ENCODE measurements around the gene COPG1. TPM values are rescaled to one million over a fixed set of nuclear protein-coding genes. Genes with fewer than 3 reads are reported as not detected.

COPG1 gene
- total and polyA plus RNA-seq, 10 of the 15 experiments (the other 5 are each of a cell fraction or from before 2014, with no cell fraction given): 54.8 to 143 (median 91.2) TPM

DNA sequence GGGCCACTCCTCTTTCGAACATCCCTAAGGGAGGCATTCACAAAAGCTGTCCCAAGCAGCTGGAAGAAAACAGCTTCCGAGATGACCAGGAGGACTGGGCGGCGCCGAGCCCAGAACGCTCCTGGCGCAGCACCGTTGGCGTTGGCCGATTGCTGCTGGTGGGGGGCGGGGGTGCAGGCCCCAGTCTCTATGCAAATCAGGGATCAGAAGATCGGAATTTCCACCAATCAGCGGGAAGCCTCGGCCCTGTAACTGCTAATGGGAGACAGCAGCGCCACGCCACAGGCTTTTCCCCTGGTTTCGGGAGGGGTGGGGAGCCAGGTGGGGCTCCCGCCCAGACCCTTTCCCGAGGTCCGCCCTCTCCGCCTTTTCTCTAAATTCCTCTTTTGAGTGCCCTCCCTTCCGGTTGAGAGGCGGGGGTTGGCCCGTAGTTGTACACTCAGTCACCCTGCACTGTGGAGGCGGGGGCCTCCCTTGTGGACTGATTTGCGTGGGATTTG, 56.2 kb downstream of the COPG1 start (continued):
- TF ChIP-seq HCFC1 (IDR thresholded peaks at IDR 0.05; ENCODE audit: low read length) (no peak), SMAD1 (IDR thresholded peaks at IDR 0.05; ENCODE audit: low read depth, partially characterized antibody) (no peak), EGR1 (IDR thresholded peaks at IDR 0.05; ENCODE audit: borderline replicate concordance in 1 of 2, low read depth in 2 of 2, low read length in 2 of 2) (peak in 1 of 2 experiments; percentile 49; a peak in 1 of 3 replicates), MEF2A (IDR thresholded peaks at IDR 0.05; ENCODE audit: insufficient read depth, low read depth, low read length) (no peak), ZNF24 (IDR thresholded peaks at IDR 0.05) (no peak), TCF3 (IDR thresholded peaks at IDR 0.05; ENCODE audit: borderline replicate concordance, insufficient read depth, low read depth, low read length) (no peak), SPI1 (IDR thresholded peaks at IDR 0.05; ENCODE audit: borderline replicate concordance, insufficient read depth, low read depth, low read length) (no peak), CEBPZ (IDR thresholded peaks at IDR 0.05; ENCODE audit: low read depth, low read length) (no peak), SMARCA5 (IDR thresholded peaks at IDR 0.05) (no peak), POLR2AphosphoS5 (IDR thresholded peaks at IDR 0.05; ENCODE audit: low read length) (no peak), BMI1 (IDR thresholded peaks at IDR 0.05; ENCODE audit: borderline replicate concordance) (no peak), HDGF (IDR thresholded peaks at IDR 0.05) (no peak), SUPT20H (IDR thresholded peaks at IDR 0.05; ENCODE audit: borderline replicate concordance, control insufficient read depth, low read depth, low read length) (no peak), GABPA (IDR thresholded peaks at IDR 0.05; ENCODE audit: low read depth) (no peak), TBL1XR1 (IDR thresholded peaks at IDR 0.05; ENCODE audit: low read depth, low read length) (no peak), BHLHE40 (IDR thresholded peaks at IDR 0.05; ENCODE audit: borderline replicate concordance in 1 of 2, low read depth in 2 of 2, low read length in 1 of 2) (peak in 1 of 2 experiments; percentile 5; a peak in 1 of 4 replicates), ATF7 (IDR thresholded peaks at IDR 0.05; ENCODE audit: low read depth) (0 out of 2 replicates have a peak, but pooled peaks have one; percentile 13), EP300 (IDR thresholded peaks at IDR 0.05; ENCODE audit: borderline replicate concordance in 1 of 2, control insufficient read depth in 1 of 2, low read depth in 2 of 2, low read length in 2 of 2) (no peak; a peak in 2 of 4 replicates), DPF2 (IDR thresholded peaks at IDR 0.05) (0 out of 2 replicates have a peak, but pooled peaks have one; percentile 18), ZBED1 (IDR thresholded peaks at IDR 0.05; ENCODE audit: borderline replicate concordance) (no peak)
- TF ChIP-seq, protein P1, sequence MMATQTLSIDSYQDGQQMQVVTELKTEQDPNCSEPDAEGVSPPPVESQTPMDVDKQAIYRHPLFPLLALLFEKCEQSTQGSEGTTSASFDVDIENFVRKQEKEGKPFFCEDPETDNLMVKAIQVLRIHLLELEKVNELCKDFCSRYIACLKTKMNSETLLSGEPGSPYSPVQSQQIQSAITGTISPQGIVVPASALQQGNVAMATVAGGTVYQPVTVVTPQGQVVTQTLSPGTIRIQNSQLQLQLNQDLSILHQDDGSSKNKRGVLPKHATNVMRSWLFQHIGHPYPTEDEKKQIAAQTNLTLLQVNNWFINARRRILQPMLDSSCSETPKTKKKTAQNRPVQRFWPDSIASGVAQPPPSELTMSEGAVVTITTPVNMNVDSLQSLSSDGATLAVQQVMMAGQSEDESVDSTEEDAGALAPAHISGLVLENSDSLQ (IDR thresholded peaks at IDR 0.05): no peak
- TF ChIP-seq, protein P2, sequence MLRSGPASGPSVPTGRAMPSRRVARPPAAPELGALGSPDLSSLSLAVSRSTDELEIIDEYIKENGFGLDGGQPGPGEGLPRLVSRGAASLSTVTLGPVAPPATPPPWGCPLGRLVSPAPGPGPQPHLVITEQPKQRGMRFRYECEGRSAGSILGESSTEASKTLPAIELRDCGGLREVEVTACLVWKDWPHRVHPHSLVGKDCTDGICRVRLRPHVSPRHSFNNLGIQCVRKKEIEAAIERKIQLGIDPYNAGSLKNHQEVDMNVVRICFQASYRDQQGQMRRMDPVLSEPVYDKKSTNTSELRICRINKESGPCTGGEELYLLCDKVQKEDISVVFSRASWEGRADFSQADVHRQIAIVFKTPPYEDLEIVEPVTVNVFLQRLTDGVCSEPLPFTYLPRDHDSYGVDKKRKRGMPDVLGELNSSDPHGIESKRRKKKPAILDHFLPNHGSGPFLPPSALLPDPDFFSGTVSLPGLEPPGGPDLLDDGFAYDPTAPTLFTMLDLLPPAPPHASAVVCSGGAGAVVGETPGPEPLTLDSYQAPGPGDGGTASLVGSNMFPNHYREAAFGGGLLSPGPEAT (IDR thresholded peaks at IDR 0.05; ENCODE audit: low read depth): peak; percentile 31; the same call in 1 of the 2 replicates
